Measurements from ENCODE around the gene MMP10. TPM values are rescaled to one million over a fixed set of nuclear protein-coding genes. Genes with fewer than 3 reads are reported as not detected.

The MMP10 gene
- total RNA-seq, 1 donor from 2014 or later = not detected

DNA sequence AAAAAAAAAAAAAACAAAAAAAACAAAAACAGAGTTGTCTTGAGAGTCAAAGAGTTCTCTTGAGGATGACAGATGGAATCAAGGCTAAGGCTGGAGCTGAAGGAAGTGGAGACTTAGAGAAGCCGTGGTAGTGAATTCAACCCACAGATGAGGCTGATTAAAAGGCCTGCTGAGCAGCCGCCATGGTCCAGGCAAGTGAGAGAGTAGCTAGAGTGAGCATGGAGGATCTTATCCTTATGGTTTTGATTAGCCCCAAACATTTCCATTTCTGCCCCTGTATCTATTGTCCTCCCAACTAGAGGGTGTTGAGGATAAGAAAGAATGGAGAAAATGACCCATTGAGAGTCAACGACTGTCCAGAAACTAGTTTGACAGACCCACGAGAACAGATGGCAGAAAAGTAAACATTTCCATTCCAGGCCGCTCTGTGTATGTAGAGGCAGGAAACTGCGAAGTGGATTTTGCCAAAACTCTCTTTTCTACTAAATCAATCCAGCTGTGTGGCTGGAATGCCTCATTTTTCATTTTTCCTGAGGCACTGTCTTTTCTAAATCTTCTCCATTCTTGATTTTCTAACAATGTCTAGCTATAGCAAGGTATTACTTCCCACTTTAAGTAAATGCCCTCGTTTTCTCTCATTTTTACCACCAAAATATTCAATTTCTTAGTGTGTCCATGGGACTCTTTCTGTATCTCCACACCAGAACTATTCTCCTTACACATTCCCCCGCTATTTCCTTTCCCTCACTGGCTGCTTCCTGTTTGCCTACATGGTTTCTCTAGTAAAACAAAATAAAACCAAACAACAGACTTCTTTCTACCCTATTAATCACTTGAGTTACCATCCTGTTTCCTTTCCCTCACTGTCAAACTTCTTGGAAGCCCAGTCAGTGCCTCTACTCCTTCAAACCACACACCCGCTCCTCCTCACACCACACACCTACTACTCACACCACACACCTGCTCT lies 50.3 kb downstream of the MMP10 start:
- Mint-ChIP-seq H3K4me3 (no peak overlapping the region), H3K9me3 (no peaks in the 10 kb centered on the region), H3K36me3 (ENCODE audit: low read depth) (no peaks in the 10 kb centered on the region), H3K27ac (no peak overlapping the region), H3K27me3 (peaks cover 14% of the 10 kb centered on the region), H3K4me1 (no peaks in the 10 kb centered on the region)
- intact Hi-C loops (cut with micrococcal nuclease) = loop anchor here (10.0 kb wide), 1 partner anchor 325 kb away; no protein-coding TSS in a partner anchor
- no peak for DNase-seq

- Mint-ChIP-seq H3K4me3 (no peak overlapping the region), H3K4me1 (no peaks in the 10 kb centered on the region), H3K9me3 (no peaks in the 10 kb centered on the region), H3K27me3 (peaks cover 4% of the 10 kb centered on the region), H3K36me3 (ENCODE audit: low read depth) (no peaks in the 10 kb centered on the region), H3K27ac (no peak overlapping the region)
- DNase-seq = no peak
- intact Hi-C loops (cut with micrococcal nuclease) = no loop called here
These were observed 52.5 kb downstream of the MMP10 start for GRCh38 chr11:102727890-102728289.

DNA sequence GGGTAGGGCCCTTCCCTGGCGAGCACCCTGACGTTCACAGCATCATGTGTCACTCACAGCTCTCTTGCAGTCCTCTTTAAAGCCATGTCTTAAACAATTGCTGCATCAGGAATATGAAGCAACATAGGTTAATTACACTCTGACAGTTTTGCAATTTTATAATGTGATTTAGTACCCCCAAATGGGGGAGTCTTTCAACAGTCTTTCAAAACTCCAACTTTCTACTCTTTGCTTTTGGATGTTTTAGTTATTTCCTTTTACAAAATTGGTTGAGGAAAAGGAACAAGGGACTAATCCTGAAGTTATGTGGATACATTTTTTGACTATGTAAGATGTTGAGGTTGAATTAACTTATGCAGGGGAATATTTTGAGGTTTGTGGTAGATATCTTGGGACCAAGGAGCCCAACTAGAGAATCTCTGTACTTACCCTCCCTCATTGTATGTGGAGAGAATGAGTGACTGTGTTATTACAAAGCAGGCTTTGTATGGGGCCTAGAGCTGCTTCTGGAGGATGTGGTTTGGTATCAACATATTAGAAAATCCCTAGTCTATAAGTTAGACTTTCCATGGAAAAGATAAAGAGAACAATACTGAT lies 55.4 kb downstream of the MMP10 start, which contains the start of gene MMP8:
MMP8 (minus strand) TSS at position 51 of the 597 bp plus-strand sequence. CDS start 99 bp downstream, outside the sequence.
- DNase-seq = no peak
- Mint-ChIP-seq H3K4me1 (no peaks in the 10 kb centered on the region), H3K4me3 (no peak within 1 kb of the TSS), H3K36me3 (ENCODE audit: low read depth) (no peaks in the 10 kb centered on the region), H3K27ac (no peak within 1 kb of the TSS), H3K27me3 (peaks cover 4% of the 10 kb centered on the region), H3K9me3 (no peaks in the 10 kb centered on the region)
- intact Hi-C loops (cut with micrococcal nuclease) = no loop called here

GRCh38 chr11:102722821-102723220 lies 57.6 kb downstream of the MMP10 start:
- no peak overlapping the region for H3K27ac Mint-ChIP-seq
- H3K9me3 Mint-ChIP-seq = no peaks in the 10 kb centered on the region
- H3K36me3 Mint-ChIP-seq (ENCODE audit: low read depth) = no peaks in the 10 kb centered on the region
- H3K4me1 Mint-ChIP-seq = no peaks in the 10 kb centered on the region
- H3K4me3 Mint-ChIP-seq = no peak overlapping the region
- peaks cover 3% of the 10 kb centered on the region for H3K27me3 Mint-ChIP-seq
- DNase-seq = no peak
- intact Hi-C loops (cut with micrococcal nuclease) = no loop called here

Other genes with a start within 250 kb of the MMP10 start
- not detected in 2 replicates for gene MMP7, start 249.9 kb downstream of the MMP10 start, total RNA-seq
- not detected in 2 replicates for gene MMP20, start 155.3 kb downstream of the MMP10 start, total RNA-seq
- not detected in 2 replicates for gene MMP27, start 74.9 kb downstream of the MMP10 start, total RNA-seq
- gene MMP8, start 55.7 kb downstream of the MMP10 start, total RNA-seq = not detected in 2 replicates
- not detected in 2 replicates for gene MMP1, start 17.5 kb upstream of the MMP10 start, total RNA-seq
- not detected in 2 replicates for gene MMP3, start 63.0 kb upstream of the MMP10 start, total RNA-seq
- not detected in 2 replicates for gene MMP12, start 94.4 kb upstream of the MMP10 start, total RNA-seq
- gene MMP13, start 175.1 kb upstream of the MMP10 start, total RNA-seq = not detected in 2 replicates

Data from activated CD4-positive, alpha-beta T cell treated with anti-CD3 and anti-CD28 coated beads, Interleukin-2, amount 10 ng/mL, durations not matched to agents 24 days and 14 days (primary cell).